NCI-H2029 (cell line): ENCODE measurements around the gene RGS3.
"Not testable (repeated sequence)": the region's sequence is repeated elsewhere in the genome, so short reads cannot be mapped to it uniquely, and the experiment has no call there.

Experiments used
- DNase-seq: peaks from one replicate; lab custom pipeline; 2025; lab: John Stamatoyannopoulos, UW

RGS3 gene

GRCh38 chr9:113463418-113464285 lies at the start of gene RGS3:
Gene RGS3, plus strand, starts transcription at chr9:113463727. Its CDS starts 76 bp downstream, at chr9:113463803.
- DNase-seq = peak; percentile 88

DNA sequence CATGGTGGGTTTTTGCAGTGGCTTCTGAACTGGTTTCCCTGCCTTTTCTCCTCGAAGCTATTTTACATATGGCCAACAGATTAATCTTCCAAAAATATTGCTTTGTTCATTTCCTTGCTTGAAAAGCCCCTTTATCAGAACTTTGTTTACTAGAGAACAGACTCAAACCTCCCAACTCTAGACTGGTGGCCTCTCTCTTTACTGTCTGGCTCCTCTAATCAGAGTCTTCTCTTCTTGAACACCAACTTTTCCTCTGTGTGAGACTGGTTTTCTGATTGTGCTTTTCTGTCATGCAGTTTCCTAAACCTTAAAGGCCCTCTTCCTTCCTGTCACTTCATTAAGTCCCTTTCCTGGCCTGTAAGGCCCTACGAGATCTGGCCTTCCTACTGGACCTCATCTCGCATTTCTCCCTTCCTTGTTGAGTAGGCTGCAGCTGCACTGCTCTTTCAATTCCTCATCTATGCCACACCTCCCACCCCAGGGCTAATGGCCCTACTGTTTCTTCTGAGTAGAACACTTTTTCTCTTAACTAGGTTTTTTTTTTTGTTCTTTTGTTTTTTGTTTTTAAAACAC lies 47.3 kb upstream of the RGS3 start:
- no peak for DNase-seq

GRCh38 chr9:113417370-113417769 lies 46.2 kb upstream of the RGS3 start:
- DNase-seq = no peak

GRCh38 chr9:113421726-113422125 lies 41.8 kb upstream of the RGS3 start:
- DNase-seq = no peak

DNA sequence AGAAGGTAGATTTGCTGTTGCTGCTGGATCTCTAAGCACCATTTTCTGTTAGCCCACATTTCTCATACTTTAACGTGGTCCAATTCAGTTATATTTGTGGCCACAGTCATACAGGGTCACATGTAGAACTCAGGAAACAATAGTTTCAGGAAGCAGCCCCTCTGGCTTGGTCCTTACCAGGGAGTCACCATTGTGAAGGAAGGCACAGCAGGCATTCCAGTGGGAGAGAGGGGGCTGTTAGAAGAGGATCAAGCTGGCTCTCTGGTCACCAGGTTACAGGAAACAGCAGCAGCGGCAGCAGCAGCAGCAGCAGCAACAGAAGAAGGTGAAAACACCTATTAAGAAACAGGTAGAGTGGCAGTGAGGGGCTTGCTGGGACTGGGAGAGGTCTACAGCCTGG lies 38.5 kb upstream of the RGS3 start:
- no peak for DNase-seq

- DNase-seq = no peak
These were observed 36.8 kb upstream of the RGS3 start for GRCh38 chr9:113426701-113427100.

DNA sequence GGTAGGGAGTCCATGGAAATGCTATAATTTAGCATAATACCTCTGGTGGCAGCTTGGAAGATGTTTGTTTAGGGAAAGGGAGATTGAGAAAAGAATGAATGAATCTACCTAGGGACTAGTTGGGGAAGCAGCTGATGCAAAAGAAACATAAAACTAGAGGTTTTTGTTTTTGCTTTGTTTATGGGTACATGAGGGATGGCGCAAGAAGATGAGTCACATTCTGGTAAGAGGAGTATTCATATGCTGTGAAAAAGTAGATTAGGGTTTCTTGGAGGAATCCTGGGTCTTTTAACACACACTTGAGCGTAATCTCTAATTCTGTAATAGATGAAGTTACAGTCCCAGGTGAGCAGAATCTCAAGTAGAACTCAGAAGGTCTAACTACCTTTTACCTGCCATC lies 35.9 kb upstream of the RGS3 start:
- DNase-seq = no peak

DNA sequence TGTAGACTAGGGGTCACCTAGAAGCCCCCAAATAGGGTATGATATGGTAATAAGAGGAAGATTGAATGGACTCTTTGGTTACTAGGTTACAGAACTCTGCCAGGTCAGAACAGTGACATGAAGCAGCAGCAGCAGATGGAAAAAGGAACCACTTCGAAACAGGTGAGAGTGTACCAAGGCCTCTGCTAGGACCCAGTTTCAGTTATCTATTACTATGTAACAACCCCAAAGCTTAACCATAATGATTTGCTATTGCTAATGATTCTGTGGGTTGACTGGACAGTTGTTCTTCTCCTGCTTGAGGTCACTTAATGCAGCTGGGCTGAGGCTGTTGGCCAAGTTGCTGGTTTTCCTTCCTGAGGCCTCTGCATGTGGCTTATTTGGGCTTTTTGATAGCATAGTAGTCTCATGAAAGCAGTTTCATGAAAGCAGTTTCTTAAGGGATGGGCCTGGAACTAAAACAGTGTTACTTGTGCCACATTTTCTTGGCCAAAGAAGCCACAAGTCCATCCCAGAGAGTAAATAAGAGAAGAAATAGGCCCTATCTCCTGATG lies 35.4 kb upstream of the RGS3 start:
- DNase-seq = no peak

GRCh38 chr9:113431191-113431590 lies 32.3 kb upstream of the RGS3 start:
- no peak for DNase-seq

DNA sequence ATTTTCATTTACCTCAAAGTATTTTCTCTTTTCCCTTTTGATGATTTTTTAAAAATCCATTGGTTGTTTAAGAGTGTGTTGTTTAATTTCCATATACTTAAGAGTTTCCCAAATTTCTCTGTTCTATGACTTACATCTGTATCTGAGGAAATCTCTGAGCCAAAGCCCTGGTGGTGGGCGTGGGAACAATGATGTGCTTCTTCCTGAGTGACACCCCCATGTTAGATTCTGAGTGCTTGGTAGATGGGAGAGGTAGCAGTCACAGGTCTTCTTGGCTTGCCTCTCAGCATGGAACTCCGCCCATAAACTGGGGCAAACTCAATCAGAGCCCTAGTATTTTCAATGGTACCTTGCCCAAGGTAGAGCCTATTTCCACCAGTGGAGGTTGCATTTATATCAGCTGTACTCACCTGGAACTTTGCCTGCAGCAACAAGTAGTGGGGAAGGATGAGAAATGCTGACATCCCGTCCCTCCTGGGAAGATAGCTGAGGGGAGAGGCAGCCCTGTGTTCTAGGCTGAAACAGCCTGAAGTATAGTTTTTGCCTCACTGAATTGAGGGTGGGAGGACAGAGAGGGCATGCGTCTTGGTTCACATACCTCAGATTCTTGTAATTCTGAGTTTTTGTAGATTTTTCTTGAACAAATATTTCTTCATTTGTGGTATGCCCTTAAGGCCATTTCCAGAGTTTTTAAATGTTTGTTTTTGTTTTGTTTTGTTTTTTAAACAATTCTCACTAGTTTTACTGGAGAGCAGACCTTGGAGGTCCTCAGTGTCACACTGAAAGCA lies 26.6 kb upstream of the RGS3 start:
- no peak for DNase-seq

DNA sequence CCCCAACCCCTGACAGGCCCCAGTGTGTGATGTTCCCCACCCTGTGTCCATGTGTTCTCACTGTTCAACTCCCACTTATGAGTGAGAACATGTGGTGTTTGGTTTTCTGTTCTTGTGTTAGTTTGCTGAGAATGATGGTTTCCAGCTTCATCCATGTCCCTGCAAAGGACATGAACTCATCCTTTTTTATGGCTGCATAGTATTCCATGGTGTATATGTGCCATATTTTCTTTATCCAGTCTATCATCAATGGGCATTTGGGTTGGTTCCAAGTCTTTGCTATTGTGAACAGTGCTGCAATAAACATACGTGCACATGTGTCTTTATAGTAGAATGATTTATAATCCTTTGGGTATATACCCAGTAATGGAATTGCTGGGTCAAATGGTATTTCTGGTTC lies 25.8 kb upstream of the RGS3 start:
- DNase-seq = not testable (repeated sequence)

DNA sequence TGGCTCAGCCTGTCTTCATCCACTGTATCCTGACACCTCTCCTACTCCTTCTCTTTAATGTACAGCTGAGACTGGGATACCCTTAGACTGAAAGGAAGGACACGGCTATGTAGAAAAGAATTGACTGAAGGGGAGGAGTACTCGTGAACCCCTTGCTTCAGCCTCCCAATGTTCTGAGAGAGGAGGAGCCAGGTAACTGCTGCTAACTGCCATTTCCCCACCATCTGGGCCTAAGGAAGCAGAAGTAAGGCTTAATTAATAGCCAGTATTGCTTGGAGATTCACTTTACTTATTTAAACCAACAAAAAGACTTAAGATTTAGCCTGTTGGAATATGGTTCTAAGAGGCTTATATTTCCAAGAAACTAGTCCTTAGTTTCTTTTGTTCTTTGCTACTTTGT lies 18.8 kb upstream of the RGS3 start:
- DNase-seq = no peak

- peak; percentile 52 for DNase-seq
These were observed 17.2 kb upstream of the RGS3 start for GRCh38 chr9:113446323-113446740.

DNA sequence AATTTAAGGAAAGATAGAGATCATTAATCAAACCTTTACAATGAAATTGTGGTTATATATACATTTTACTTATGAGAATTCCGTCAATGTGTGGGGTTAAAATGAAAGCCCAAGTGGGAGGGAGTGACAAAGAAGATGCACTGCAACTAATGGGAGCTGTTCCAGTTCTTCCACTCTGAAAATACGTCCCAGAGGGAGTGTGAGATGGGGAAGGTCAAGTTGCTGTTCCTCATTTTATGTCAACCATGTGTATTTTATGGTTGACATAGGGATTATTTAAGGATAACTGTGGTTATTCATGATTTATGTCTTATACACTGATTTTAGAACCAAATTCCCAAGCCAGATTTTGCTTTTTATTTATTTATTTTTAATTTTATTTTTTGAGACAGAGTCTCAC lies 14.2 kb upstream of the RGS3 start:
- no peak for DNase-seq

GRCh38 chr9:113452113-113452605 lies 11.4 kb upstream of the RGS3 start:
- no peak for DNase-seq

DNA sequence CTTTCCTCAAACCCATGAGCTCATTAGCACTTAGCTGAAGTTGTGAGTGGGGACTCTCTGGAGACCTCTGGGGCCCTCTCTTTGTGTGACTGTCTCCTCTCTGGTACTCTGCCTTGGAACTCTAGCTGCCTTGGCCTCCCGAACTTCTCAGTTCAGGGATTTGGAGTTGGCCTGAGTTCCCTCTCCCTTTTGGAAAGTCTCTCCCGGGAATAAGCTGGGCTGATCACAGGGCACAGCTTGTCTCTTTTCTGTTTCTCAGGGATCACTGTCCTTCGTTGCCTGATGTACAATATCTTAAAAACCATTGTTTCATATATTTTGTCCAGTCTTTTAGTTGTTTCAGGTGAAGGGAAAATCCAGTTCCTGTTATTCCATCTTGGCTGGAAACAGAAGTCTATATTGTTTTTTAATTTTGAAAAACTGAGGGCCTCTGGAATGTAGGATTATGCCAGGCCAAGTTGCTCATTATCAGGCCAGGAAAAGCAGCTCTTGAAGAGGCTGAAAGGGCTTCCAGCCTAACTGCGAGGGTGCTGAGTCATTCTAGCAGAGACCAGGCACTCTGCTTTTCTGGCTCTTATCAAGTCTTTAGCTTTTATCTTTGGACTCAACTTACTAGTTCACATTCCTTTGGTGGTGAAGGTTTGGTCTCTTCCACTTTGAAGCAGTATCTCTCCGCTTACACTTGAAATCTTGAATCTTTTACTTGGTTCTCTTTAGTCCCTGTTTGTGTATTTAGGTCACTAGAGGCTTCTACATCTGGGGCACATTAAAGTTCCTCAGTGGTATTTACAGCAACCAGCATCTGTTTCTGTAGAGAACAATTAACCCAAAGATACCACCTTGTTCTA lies 8.4 kb upstream of the RGS3 start:
- peak; percentile 20 for DNase-seq

- DNase-seq = no peak
These were observed 7.3 kb upstream of the RGS3 start for GRCh38 chr9:113456235-113456634.

DNA sequence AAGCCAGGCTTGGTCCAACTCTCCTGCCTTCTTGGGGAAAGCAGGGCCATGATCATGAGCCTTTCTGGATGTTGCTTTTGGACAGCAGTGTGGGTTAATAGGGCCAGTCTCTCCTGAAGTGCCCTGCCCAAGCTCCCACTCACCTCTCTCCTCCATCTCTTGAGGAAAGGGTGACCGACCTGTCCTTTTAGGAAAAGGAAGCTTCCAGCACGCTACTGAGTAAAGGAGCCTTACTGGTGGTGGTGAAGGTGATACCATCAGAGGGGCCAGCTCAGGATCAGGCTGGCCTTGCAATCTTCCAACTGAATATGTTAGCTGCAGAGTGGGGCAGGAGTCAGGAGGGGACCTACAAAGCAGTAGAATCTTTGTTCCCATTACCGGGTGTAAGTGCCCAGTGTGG lies 2.2 kb upstream of the RGS3 start:
- DNase-seq = no peak

DNA sequence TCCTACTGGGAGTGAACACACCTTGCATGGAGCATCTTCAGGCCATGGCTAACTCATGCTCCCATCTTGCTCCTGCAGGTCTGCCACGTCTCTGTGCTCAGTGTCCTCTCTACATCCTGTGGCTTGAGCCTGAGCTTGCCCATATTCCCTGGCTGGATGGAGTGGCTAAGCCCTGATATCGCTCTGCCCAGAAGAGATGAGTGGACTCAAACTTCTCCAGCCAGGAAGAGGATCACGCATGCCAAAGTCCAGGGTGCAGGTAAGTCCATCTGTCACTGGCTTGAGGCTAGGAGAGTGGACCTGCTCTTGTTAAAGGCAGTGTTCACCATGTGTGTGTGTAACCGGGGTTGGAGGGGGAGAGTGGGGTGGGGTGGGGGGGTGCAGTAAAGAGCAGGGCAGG lies 1.6 kb upstream of the RGS3 start:
- DNase-seq = no peak

GRCh38 chr9:113462781-113463286 lies 693 bp upstream of the RGS3 start:
- no peak for DNase-seq

- no peak for DNase-seq
These were observed 746 bp downstream of the RGS3 start for GRCh38 chr9:113464286-113464660.
